Chondrocyte (in vitro differentiated cells): Measurements from ENCODE around the gene UMAD1. TPM values are rescaled to one million over a fixed set of nuclear protein-coding genes. Genes with fewer than 3 reads are reported as not detected.
"Not testable (repeated sequence)": the region's sequence is repeated elsewhere in the genome, so short reads cannot be mapped to it uniquely, and the experiment has no call there.

Experiments
- DNase-seq: peaks from one replicate; pipeline ENCODE4 v3.0.0; 2021; ENCODE audit warnings: mixed read lengths, low spot score
- H3K27ac Mint-ChIP-seq: one replicate; pipeline ENCODE4 v1.8.0; 2021; ENCODE audit warnings: mild to moderate bottlenecking, moderate library complexity, mixed read lengths; ENCODE audit not compliant: unreplicated experiment
- H3K27me3 Mint-ChIP-seq: 2 replicates; pipeline ENCODE4 v1.8.0; 2021; ENCODE audit warnings: low read depth, mixed read lengths
- H3K36me3 Mint-ChIP-seq: 2 replicates; pipeline ENCODE4 v1.8.0; 2021; ENCODE audit warnings: low read depth, mixed read lengths
- H3K4me1 Mint-ChIP-seq: 2 replicates; pipeline ENCODE4 v1.8.0; 2021; ENCODE audit warnings: low read depth, mild to moderate bottlenecking, mixed read lengths
- H3K4me3 Mint-ChIP-seq: one replicate; pipeline ENCODE4 v1.8.0; 2021; ENCODE audit warnings: mild to moderate bottlenecking, moderate library complexity, mixed read lengths; ENCODE audit not compliant: unreplicated experiment
- H3K9me3 Mint-ChIP-seq: 2 replicates; pipeline ENCODE4 v1.8.0; 2021; ENCODE audit warnings: low read depth, mixed read lengths
- CTCF ChIP-seq: fragments of 200-600 bp; sonication (generic); IDR thresholded peaks from 2 replicates; pipeline ENCODE4 v1.5.0; 2021; ENCODE audit warnings: antibody characterized with exemption, mild to moderate bottlenecking, moderate library complexity
- total RNA-seq: library from RNA; stranded (reverse); gene quantifications from 3 replicates; pipeline ENCODE4 v1.2.1, GENCODE V29; 2021

Gene UMAD1
- total RNA-seq, 1 donor from 2014 or later: 5.5 TPM

- H3K9me3 Mint-ChIP-seq: no peaks in the 10 kb centered on the region
- no peak overlapping the region for H3K4me3 Mint-ChIP-seq
- H3K4me1 Mint-ChIP-seq: no peaks in the 10 kb centered on the region
- TF ChIP-seq CTCF: no peak
- no peak for DNase-seq
- H3K27ac Mint-ChIP-seq: no peak overlapping the region
- H3K36me3 Mint-ChIP-seq: peaks cover 1% of the 10 kb centered on the region
- H3K27me3 Mint-ChIP-seq: no peaks in the 10 kb centered on the region
These were observed 180.4 kb downstream of the UMAD1 start for GRCh38 chr7:7820939-7821338.

GRCh38 chr7:7821517-7821916 lies 181.0 kb downstream of the UMAD1 start:
- no peak for TF ChIP-seq CTCF
- Mint-ChIP-seq H3K4me3 (no peak overlapping the region), H3K4me1 (no peaks in the 10 kb centered on the region), H3K27me3 (no peaks in the 10 kb centered on the region), H3K9me3 (no peaks in the 10 kb centered on the region), H3K36me3 (peaks cover 1% of the 10 kb centered on the region), H3K27ac (no peak overlapping the region)
- DNase-seq: no peak

GRCh38 chr7:7825294-7825693 lies 184.7 kb downstream of the UMAD1 start:
- H3K9me3 Mint-ChIP-seq, H3K36me3 Mint-ChIP-seq, DNase-seq, H3K4me1 Mint-ChIP-seq, H3K27me3 Mint-ChIP-seq, H3K4me3 Mint-ChIP-seq, H3K27ac Mint-ChIP-seq: not testable (repeated sequence)

GRCh38 chr7:7829667-7830066 lies 189.1 kb downstream of the UMAD1 start:
- no peak overlapping the region for H3K4me3 Mint-ChIP-seq
- no peak overlapping the region for H3K27ac Mint-ChIP-seq
- no peaks in the 10 kb centered on the region for H3K9me3 Mint-ChIP-seq
- DNase-seq: no peak
- no peaks in the 10 kb centered on the region for H3K27me3 Mint-ChIP-seq
- peaks cover 7% of the 10 kb centered on the region for H3K4me1 Mint-ChIP-seq
- no peak for TF ChIP-seq CTCF
- H3K36me3 Mint-ChIP-seq: peaks cover 3% of the 10 kb centered on the region

- no peaks in the 10 kb centered on the region for H3K27me3 Mint-ChIP-seq
- no peak overlapping the region for H3K27ac Mint-ChIP-seq
- H3K9me3 Mint-ChIP-seq: no peaks in the 10 kb centered on the region
- peaks cover 7% of the 10 kb centered on the region for H3K4me1 Mint-ChIP-seq
- H3K4me3 Mint-ChIP-seq: no peak overlapping the region
- H3K36me3 Mint-ChIP-seq: peaks cover 2% of the 10 kb centered on the region
- TF ChIP-seq CTCF: no peak
- DNase-seq: no peak
These were observed 189.7 kb downstream of the UMAD1 start for GRCh38 chr7:7830122-7830878.

GRCh38 chr7:7832518-7832917 lies 192.0 kb downstream of the UMAD1 start:
- no peak for DNase-seq
- Mint-ChIP-seq H3K27me3 (no peaks in the 10 kb centered on the region), H3K4me3 (no peak overlapping the region), H3K27ac (no peak overlapping the region), H3K9me3 (no peaks in the 10 kb centered on the region), H3K36me3 (peaks cover 2% of the 10 kb centered on the region), H3K4me1 (peaks cover 7% of the 10 kb centered on the region)
- TF ChIP-seq CTCF: no peak
